Heart left ventricle (tissue), 16 donors: Measurements from ENCODE around the gene SRC. TPM values are rescaled to one million over a fixed set of nuclear protein-coding genes. Genes with fewer than 3 reads are reported as not detected.
A peak's percentile ranks its signal among the peaks of the same experiment; 100 is the strongest.

Source experiments
- ATAC-seq, 4 donors: fragments of 200-7000 bp; cut with Tn5 transposase; one replicate each; pipeline ENCODE4 v1.9.1; 2020 to 2022; ENCODE audit warnings: moderate library complexity in 4 of 4, mild to moderate bottlenecking in 3 of 4, moderate number of reproducible peaks in 1 of 4
- DNase-seq, 5 donors: peaks; one replicate each; pipeline ENCODE4 v3.0.0-alpha.2; 2020
- H3K27ac ChIP-seq, 12 donors: fragments of 200-600 bp; sonication (generic) in 4 of 12; one replicate each; pipeline versions ENCODE4 v1.5.0 to v1.8.0; 2016 to 2022; ENCODE audit warnings: mild to moderate bottlenecking in 2 of 12
- H3K27me3 ChIP-seq, 9 donors: fragments of 200-600 bp; sonication (generic) in 2 of 9; one replicate each; pipeline versions ENCODE4 v1.5.1 to v1.8.0; 2016 to 2022; ENCODE audit warnings: mild to moderate bottlenecking in 3 of 9
- H3K36me3 ChIP-seq, 9 donors: fragments of 200-600 bp; sonication (generic) in 2 of 9; one replicate each; pipeline versions ENCODE4 v1.5.0 to v1.8.0; 2018 to 2022; ENCODE audit warnings: mild to moderate bottlenecking in 2 of 9
- H3K4me1 ChIP-seq, 12 donors: fragments of 200-600 bp; sonication (generic) in 4 of 12; one replicate each; pipeline versions ENCODE4 v1.5.0 to v1.8.0; 2016 to 2022; ENCODE audit warnings: mild to moderate bottlenecking in 3 of 12
- H3K4me3 ChIP-seq, 12 donors: fragments of 200-600 bp; sonication (generic) in 4 of 12; one replicate each; pipeline versions ENCODE4 v1.5.0 to v1.8.0; 2017 to 2022; ENCODE audit warnings: mild to moderate bottlenecking in 9 of 12, moderate library complexity in 4 of 12
- H3K9me3 ChIP-seq, 12 donors: fragments of 200-600 bp; sonication (generic) in 4 of 12; one replicate each; pipeline versions ENCODE4 v1.5.0 to v1.8.0; 2016 to 2022; ENCODE audit warnings: mild to moderate bottlenecking in 1 of 12
- POLR2A ChIP-seq, 2 donors: fragments of 450-650 bp; IDR thresholded peaks; one replicate each; pipeline ENCODE4 v1.6.1; 2017; ENCODE audit warnings: antibody characterized with exemption in 2 of 2, mild to moderate bottlenecking in 2 of 2, moderate library complexity in 2 of 2
- WGBS, 4 donors: extraction: QIAGEN DNeasy Blood & Tissue Kit in 2 of 4; methylation state at CpG; one replicate each; pipeline versions ENCODE4 v1.1.5 to v1.1.7; 2013 to 2018; 5-methylcytosine and 5-hydroxymethylcytosine counted together
- intact Hi-C, 10 donors: fragments of 100-400 bp; cut with DNase I; formaldehyde crosslinking; loops; one replicate each; pipeline versions ENCODE4 v1.11.1 to v1.14.2; 2022
- polyA plus RNA-seq, 2 donors: library from polyadenylated mRNA; stranded (reverse); fragments of 200-250 nt; gene quantifications; one replicate each; pipeline ENCODE4 v1.2.3, GENCODE V29; 2013
- total RNA-seq, 9 donors: library from RNA; depleted of rRNA in 2 of 9; stranded (reverse); fragments of >200 nt in 2 of 9; fragmentation: NEBNext Ultra II Directional in 3 of 9; extraction: Animal tissue kit (Norgen Biotek cat#: 25700) in 3 of 9; gene quantifications; one replicate each; pipeline versions ENCODE4 v1.1.0 to v1.2.4, GENCODE V29; 2016 to 2023
- TF ChIP-seq, protein P1 (sequence below), 12 donors: fragments of 200-600 bp; sonication (generic) in 4 of 12; IDR thresholded peaks; one replicate each; pipeline versions ENCODE4 v1.5.0 to v1.8.0; 2018 to 2022; ENCODE audit warnings: antibody characterized with exemption in 12 of 12, mild to moderate bottlenecking in 5 of 12
- donor health status: ischemic (EF 13 %, LVEDD 7.1; RV severe dilation, severe dysfunction).
- donor health status: healthy with polysubstance abuse.
- donor health status: DM: no; HTN: yes; CAD: no.
- donor health status: DM: no; HTN: no; CAD: no.
- donor health status: ischemic (EF 25% LVEDD 6.9; RV normal size, moderate dysfunction).
- donor health status: ischemic (EF 25% LVEDD 5.7; RV mildly dilated, moderate dysfunction).
- donor health status: healthy.
- donor health status: DM: yes; HTN: yes; CAD: no.
- donor health status: ischemic (EF 35%, LVEDD 5.7; RV mildly dilated, moderate dysfunction).
- donor health status: nonischemic (EF 11% LVEDD 7.7; RV severe dilation, severe dysfunction).
- donor health status: DM: yes; HTN: yes; CAD: no.
- donor health status: PGD.
- donor health status: ischemic (EF 29% LVEDD 5.4; RV normal size, mild dysfunction).
- donor health status: nonischemic (EF 23%, LVEDD 6.1; RV moderate dilation, normal function).

The SRC gene
- total and polyA plus RNA-seq, 11 donors: 2.5 to 19.9 (median 5.1) TPM

DNA sequence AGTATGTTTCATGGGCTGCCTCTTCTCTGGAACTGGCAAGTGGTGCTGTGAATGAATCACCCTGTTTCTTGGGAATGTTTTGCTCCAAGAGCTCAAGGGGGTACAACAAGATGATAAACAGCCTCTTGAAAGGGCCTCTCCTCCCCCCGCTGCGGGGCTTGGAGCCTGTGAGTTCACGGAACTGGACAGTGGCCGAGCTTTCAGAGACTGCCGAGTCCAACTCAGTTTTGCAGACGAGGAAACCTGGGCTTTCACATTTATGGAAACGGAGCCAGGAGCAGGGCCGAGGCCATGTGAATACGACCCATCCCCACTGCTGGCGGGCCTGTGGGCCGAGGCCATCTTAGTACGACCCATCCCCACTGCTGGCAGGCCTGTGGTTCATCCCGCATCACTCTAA lies 18.2 kb upstream of the SRC start:
- Histone ChIP-seq H3K27ac (peak overlapping the region in 1 of 12 donors; percentile 90), H3K36me3 (no peaks in the 10 kb centered on the region), H3K9me3 (no peaks in the 10 kb centered on the region), H3K4me1 (peaks cover 0 to 10% (median 3%) of the 10 kb centered on the region in 12 donors), H3K27me3 (no peaks in the 10 kb centered on the region), H3K4me3 (no peak overlapping the region)
- DNase-seq (peak in 2 of 5 donors; percentile 44 to 78), ATAC-seq (peak in 3 of 4 donors; percentile 27 to 60 (median 32))
- TF ChIP-seq, protein P1, sequence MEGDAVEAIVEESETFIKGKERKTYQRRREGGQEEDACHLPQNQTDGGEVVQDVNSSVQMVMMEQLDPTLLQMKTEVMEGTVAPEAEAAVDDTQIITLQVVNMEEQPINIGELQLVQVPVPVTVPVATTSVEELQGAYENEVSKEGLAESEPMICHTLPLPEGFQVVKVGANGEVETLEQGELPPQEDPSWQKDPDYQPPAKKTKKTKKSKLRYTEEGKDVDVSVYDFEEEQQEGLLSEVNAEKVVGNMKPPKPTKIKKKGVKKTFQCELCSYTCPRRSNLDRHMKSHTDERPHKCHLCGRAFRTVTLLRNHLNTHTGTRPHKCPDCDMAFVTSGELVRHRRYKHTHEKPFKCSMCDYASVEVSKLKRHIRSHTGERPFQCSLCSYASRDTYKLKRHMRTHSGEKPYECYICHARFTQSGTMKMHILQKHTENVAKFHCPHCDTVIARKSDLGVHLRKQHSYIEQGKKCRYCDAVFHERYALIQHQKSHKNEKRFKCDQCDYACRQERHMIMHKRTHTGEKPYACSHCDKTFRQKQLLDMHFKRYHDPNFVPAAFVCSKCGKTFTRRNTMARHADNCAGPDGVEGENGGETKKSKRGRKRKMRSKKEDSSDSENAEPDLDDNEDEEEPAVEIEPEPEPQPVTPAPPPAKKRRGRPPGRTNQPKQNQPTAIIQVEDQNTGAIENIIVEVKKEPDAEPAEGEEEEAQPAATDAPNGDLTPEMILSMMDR (IDR thresholded peaks at IDR 0.05): no peak
- no peak for TF ChIP-seq POLR2A (IDR thresholded peaks at IDR 0.05)
- intact Hi-C loops: no loop called here
- 83 to 90% (median 83%) methylated on average over 2 to 13 of the region's 13 CpGs for whole genome bisulfite sequencing, 4 donors

DNA sequence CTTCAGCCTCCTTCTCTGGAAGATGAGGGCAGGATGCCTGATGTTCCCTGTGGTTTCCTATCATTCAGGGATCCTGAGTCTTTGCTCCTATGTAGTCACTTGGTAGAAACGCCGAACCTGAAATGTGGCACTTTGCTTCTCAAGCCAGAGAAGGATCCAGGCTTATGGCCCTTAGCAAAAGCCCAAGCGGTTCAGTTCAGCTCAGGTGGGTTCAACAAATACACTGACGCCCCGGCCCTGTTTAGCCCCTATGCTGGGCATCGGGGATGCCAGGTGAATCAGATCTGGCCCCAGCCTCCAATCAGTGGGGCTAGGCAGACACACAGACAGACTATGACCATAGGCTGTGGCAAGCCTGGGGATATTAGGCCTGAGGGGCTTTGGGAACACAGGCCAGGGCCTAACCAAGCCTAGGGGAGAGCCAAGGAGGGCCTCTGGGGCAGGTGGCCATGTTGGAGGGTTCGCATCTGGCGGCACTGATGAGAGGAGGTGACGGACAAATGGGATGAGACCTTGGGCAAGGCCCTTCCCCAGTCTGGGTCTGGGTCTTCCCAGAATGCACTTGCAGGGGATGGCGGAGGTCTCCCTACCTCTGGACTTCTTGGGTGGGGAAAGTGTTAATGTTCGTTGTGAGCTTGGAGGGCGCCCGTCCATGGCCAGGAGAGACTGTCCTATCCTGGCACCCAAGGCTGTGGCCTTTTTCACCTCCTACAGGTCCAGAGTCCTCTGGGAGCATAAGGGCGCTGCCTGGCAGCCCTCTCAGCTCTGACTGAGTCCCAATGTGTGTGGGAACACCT lies 17.6 kb upstream of the SRC start:
- DNase-seq (no peak), ATAC-seq (no peak)
- TF ChIP-seq POLR2A (IDR thresholded peaks at IDR 0.05): no peak
- TF ChIP-seq, protein P1 (IDR thresholded peaks at IDR 0.05): no peak
- 92 to 95% (median 95%) methylated on average over 9 to 14 of the region's 14 CpGs for WGBS, 4 donors
- Histone ChIP-seq H3K27me3 (no peaks in the 10 kb centered on the region), H3K4me1 (peaks cover 0 to 10% (median 3%) of the 10 kb centered on the region in 12 donors), H3K4me3 (no peak overlapping the region), H3K27ac (peak overlapping the region in 1 of 12 donors; percentile 90), H3K36me3 (no peaks in the 10 kb centered on the region), H3K9me3 (no peaks in the 10 kb centered on the region)
- intact Hi-C loops: no loop called here

DNA sequence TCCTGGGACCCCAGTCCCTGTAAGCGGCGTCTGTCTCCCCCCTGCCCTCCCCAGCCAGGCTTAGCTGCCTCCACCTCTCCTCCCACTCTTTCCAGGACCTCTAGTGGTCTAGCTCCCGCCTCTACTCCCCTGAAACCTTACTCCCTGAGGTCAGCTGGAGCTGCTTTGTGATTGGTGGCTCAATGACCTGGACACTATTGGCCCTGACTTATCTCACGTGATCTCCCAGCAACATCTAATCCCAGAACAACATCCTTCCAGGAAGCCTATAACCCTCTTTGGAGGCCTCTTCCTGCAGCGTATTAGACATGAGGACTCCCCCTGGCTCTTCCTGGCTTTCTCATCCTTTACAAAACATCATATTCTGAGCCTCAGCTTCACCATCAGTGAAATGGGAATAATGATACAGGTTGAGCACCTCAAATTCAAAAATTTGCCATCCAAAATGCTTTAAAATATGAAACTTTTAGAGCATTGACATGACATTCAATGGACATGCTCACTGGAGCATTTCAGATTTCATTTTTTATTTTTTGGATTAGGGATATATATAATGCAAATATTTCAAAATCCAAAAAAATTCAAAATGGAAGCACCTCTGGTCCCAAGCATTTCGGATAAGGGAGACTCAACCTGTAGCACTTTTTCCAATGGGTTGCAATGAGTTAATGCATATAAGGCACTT lies 16.3 kb upstream of the SRC start:
- Histone ChIP-seq H3K4me1 (peaks cover 0 to 10% (median 3%) of the 10 kb centered on the region in 12 donors), H3K9me3 (no peaks in the 10 kb centered on the region), H3K27me3 (no peaks in the 10 kb centered on the region), H3K36me3 (no peaks in the 10 kb centered on the region), H3K27ac (peak overlapping the region in 1 of 12 donors; percentile 90), H3K4me3 (no peak overlapping the region)
- no peak for TF ChIP-seq POLR2A (IDR thresholded peaks at IDR 0.05)
- TF ChIP-seq, protein P1 (IDR thresholded peaks at IDR 0.05): no peak
- intact Hi-C loops: loop anchor here in 1 of 10 donors (10.0 kb wide), 1 partner anchor 45 kb away; the partner anchor contains the start of gene MANBAL
- DNase-seq (no peak), ATAC-seq (no peak)
- WGBS, 4 donors: 74 to 88% (median 80%) methylated on average over 6 of the region's 6 CpGs

DNA sequence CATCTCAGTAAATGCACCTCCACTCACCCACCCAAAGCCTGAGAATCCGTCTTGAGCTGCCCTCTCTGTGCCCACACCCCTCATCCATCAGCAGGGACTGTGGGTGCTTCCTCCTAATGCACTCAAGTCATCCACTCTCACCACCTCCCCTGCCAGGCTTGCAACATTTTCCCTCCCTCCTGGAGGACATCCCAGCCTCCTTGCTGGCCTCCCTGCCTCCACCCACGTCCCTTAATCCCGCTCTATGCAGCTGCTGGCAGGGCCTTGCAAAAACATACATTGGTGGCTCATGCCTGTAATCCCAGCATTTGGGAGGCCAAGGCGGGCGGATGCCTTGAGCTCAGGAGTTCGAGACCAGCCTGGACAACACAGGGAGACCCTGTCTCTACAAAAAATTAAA lies 15.6 kb upstream of the SRC start:
- intact Hi-C loops: loop anchor here in 1 of 10 donors (10.0 kb wide), 1 partner anchor 46 kb away; the partner anchor contains the start of gene MANBAL
- no peak for TF ChIP-seq POLR2A (IDR thresholded peaks at IDR 0.05)
- TF ChIP-seq, protein P1 (IDR thresholded peaks at IDR 0.05): no peak
- H3K4me1 ChIP-seq: peaks cover 0 to 10% (median 3%) of the 10 kb centered on the region in 12 donors
- DNase-seq (no peak), ATAC-seq (no peak)
- H3K36me3 ChIP-seq: no peaks in the 10 kb centered on the region
- H3K27ac ChIP-seq: no peak overlapping the region
- no peak overlapping the region for H3K4me3 ChIP-seq
- no peaks in the 10 kb centered on the region for H3K27me3 ChIP-seq
- no peaks in the 10 kb centered on the region for H3K9me3 ChIP-seq
- WGBS, 4 donors: 94 to 97% (median 96%) methylated on average over 6 of the region's 6 CpGs
